ENCODE data around the gene SLC12A7. TPM values are rescaled to one million over a fixed set of nuclear protein-coding genes. Genes with fewer than 3 reads are reported as not detected.

The SLC12A7 gene
- total RNA-seq, 2 donors from 2014 or later = 58.9 to 61.6 TPM

DNA sequence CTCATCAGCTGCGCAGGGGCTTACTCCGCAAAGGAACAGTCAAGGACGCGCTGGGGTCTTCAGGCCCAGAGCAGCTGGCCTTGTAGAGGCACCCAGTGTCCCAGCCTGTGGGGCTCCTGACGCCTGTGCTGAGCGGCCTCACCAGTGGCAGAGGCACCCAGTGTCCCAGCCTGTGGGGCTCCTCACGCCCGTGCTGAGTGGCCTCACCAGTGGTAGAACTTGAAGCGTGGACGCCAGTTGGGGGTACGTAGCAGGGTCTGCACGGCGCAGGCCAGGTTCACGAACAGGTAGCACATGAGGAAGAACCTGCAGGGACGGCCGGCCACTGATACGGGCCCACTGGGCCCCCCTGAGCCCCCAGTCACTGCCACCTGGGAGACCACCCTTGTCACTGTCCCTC, 35.9 kb downstream of the SLC12A7 start:
- no peaks in the 10 kb centered on the region for H3K27me3 ChIP-seq (ENCODE audit: control insufficient read depth, insufficient read depth, low read length, poor library complexity, severe bottlenecking)
- no peak overlapping the region for H3K27ac ChIP-seq (ENCODE audit: low read depth, low read length)
- Mint-ChIP-seq H3K36me3 (ENCODE audit: low read depth) (peaks cover 20% of the 10 kb centered on the region), H3K27me3 (ENCODE audit: insufficient read depth) (no peaks in the 10 kb centered on the region), H3K4me1 (no peaks in the 10 kb centered on the region), H3K9me3 (no peaks in the 10 kb centered on the region), H3K27ac (no peak overlapping the region), H3K4me3 (no peak overlapping the region)
- no peaks in the 10 kb centered on the region for H3K36me3 ChIP-seq (ENCODE audit: control insufficient read depth, insufficient read depth, low read length)
- H3K9me3 ChIP-seq (ENCODE audit: control insufficient read depth, low read length) = no peaks in the 10 kb centered on the region
- DNase-seq = no peak
- WGBS, 2 experiments (ENCODE audit: insufficient coverage in 1 of 2, insufficient read length in 1 of 2) = 96% methylated on average over 17 of the region's 17 CpGs
- TF ChIP-seq, protein P1, sequence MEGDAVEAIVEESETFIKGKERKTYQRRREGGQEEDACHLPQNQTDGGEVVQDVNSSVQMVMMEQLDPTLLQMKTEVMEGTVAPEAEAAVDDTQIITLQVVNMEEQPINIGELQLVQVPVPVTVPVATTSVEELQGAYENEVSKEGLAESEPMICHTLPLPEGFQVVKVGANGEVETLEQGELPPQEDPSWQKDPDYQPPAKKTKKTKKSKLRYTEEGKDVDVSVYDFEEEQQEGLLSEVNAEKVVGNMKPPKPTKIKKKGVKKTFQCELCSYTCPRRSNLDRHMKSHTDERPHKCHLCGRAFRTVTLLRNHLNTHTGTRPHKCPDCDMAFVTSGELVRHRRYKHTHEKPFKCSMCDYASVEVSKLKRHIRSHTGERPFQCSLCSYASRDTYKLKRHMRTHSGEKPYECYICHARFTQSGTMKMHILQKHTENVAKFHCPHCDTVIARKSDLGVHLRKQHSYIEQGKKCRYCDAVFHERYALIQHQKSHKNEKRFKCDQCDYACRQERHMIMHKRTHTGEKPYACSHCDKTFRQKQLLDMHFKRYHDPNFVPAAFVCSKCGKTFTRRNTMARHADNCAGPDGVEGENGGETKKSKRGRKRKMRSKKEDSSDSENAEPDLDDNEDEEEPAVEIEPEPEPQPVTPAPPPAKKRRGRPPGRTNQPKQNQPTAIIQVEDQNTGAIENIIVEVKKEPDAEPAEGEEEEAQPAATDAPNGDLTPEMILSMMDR (conservative IDR thresholded peaks at IDR 0.05) = no peak
- H3K9ac ChIP-seq (ENCODE audit: extremely low read depth, low read length, poor library complexity, severe bottlenecking) = no peak overlapping the region
- H3K4me1 ChIP-seq (ENCODE audit: control insufficient read depth, insufficient read depth, low read length) = no peaks in the 10 kb centered on the region
- H3K4me3 ChIP-seq (ENCODE audit: low read length) = no peak overlapping the region

DNA sequence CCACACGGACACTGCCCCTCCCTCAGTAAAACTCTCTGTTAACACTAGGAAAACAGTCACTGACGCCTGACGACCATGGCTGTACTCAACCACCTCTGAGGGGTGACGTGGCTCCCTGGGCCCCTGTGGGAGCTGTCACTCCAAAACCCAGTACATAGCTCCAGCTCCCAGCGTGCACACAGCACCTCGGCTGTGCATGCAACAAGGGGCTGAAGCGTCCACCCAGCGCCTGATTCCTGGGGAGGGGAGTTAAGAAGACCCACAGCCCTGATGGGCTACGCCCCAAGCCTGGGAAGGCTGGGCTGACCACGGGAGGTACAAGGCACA, 36.3 kb downstream of the SLC12A7 start:
- no peaks in the 10 kb centered on the region for H3K4me1 Mint-ChIP-seq
- H3K9ac ChIP-seq (ENCODE audit: extremely low read depth, low read length, poor library complexity, severe bottlenecking) = no peak overlapping the region
- WGBS, 2 experiments (ENCODE audit: insufficient coverage in 1 of 2, insufficient read length in 1 of 2) = 88 to 94% methylated on average over 8 to 10 of the region's 10 CpGs
- peaks cover 17% of the 10 kb centered on the region for H3K36me3 Mint-ChIP-seq (ENCODE audit: low read depth)
- H3K27me3 Mint-ChIP-seq (ENCODE audit: insufficient read depth) = no peaks in the 10 kb centered on the region
- H3K9me3 ChIP-seq (ENCODE audit: control insufficient read depth, low read length) = no peaks in the 10 kb centered on the region
- H3K4me3 Mint-ChIP-seq = no peak overlapping the region
- no peak for DNase-seq
- H3K27ac ChIP-seq (ENCODE audit: low read depth, low read length) = no peak overlapping the region
- no peak overlapping the region for H3K27ac Mint-ChIP-seq
- H3K4me1 ChIP-seq (ENCODE audit: control insufficient read depth, insufficient read depth, low read length) = no peaks in the 10 kb centered on the region
- H3K4me3 ChIP-seq (ENCODE audit: low read length) = no peak overlapping the region
- no peaks in the 10 kb centered on the region for H3K27me3 ChIP-seq (ENCODE audit: control insufficient read depth, insufficient read depth, low read length, poor library complexity, severe bottlenecking)
- H3K9me3 Mint-ChIP-seq = no peaks in the 10 kb centered on the region
- no peaks in the 10 kb centered on the region for H3K36me3 ChIP-seq (ENCODE audit: control insufficient read depth, insufficient read depth, low read length)
- TF ChIP-seq, protein P1 (conservative IDR thresholded peaks at IDR 0.05) = no peak

DNA sequence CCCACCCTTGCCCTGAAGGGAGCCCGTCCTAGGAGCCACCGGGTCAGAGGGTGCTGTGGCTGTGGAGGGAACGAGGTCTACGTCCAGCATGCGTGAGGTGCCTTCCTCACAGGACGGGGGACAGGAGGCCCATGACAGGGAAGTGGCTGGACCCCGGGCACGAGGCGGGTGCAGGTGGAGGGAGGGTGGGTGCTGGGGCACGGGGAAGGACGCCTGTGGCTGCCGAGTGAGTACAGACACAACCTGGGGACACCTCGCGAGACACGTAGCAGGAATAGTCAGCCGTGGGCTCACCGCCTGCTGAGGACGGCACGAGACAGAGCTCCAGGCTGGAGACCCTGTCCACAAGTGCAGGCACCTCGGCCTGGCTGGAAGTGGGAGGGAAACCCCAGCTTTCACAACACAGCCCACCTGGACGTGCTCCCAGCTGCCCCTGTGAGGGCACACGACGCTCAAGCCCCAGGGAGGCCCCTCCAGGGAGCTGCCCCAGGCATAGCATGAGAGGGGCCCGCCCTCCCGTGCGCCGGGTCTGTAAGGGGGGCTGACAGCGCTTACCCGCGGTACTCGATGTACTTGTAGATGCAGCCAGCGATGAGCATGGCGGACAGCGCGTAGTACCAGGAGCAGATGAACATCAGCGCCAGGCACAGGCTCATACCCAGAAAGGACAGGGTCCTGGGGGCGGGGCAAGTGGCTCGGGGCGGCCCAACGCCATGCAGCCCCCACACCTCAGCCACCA, 36.9 kb downstream of the SLC12A7 start:
- no peak for DNase-seq
- no peak overlapping the region for H3K4me3 ChIP-seq (ENCODE audit: low read length)
- no peak overlapping the region for H3K9ac ChIP-seq (ENCODE audit: extremely low read depth, low read length, poor library complexity, severe bottlenecking)
- peaks cover 17% of the 10 kb centered on the region for H3K36me3 Mint-ChIP-seq (ENCODE audit: low read depth)
- H3K27me3 Mint-ChIP-seq (ENCODE audit: insufficient read depth) = no peaks in the 10 kb centered on the region
- no peaks in the 10 kb centered on the region for H3K4me1 Mint-ChIP-seq
- TF ChIP-seq, protein P1 (conservative IDR thresholded peaks at IDR 0.05) = no peak
- H3K27ac Mint-ChIP-seq = no peak overlapping the region
- H3K4me3 Mint-ChIP-seq = no peak overlapping the region
- 93 to 95% methylated on average over 33 to 40 of the region's 40 CpGs for WGBS, 2 experiments (ENCODE audit: insufficient coverage in 1 of 2, insufficient read length in 1 of 2)
- peak overlapping the region; percentile 44 for H3K27ac ChIP-seq (ENCODE audit: low read depth, low read length)
- H3K36me3 ChIP-seq (ENCODE audit: control insufficient read depth, insufficient read depth, low read length) = no peaks in the 10 kb centered on the region
- no peaks in the 10 kb centered on the region for H3K27me3 ChIP-seq (ENCODE audit: control insufficient read depth, insufficient read depth, low read length, poor library complexity, severe bottlenecking)
- H3K4me1 ChIP-seq (ENCODE audit: control insufficient read depth, insufficient read depth, low read length) = no peaks in the 10 kb centered on the region
- no peaks in the 10 kb centered on the region for H3K9me3 Mint-ChIP-seq
- H3K9me3 ChIP-seq (ENCODE audit: control insufficient read depth, low read length) = no peaks in the 10 kb centered on the region

Measured in endodermal cell (in vitro differentiated cells).